ENCODE results near the gene DTX1.
"Not testable (repeated sequence)": the region's sequence is repeated elsewhere in the genome, so short reads cannot be mapped to it uniquely, and the experiment has no call there.

DTX1 gene

DNA sequence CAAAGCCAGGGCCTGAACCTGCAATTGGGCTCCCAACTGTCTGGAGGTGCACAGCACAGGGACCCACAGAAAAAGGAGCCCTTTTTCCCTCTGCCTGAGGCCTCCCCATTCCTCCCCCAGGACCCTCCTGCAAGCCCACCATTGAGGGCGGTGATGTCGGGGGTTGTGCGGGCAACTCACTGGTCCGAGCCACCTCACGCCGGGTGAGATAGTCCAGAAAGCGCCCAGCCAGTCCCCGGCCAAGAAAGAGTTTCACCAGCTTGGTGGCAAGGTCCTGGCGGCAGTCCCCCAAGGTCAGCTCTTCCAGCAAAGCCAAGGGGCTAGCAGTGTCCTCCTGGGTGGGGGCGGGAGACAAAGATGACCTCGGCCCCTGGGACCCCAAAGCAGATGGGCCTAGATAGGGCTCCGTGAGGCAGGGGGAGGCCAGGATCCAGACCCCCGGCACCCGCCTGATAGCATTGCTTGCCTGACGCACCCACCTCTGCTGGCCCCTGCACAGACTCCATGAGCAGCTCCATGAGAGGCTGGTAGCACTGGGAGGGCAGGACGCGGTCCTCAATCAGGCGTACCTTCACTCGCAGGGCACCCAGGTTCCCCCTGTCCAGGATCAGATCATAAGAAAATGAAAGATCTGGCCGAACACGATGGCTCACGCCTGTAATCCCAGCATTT is 59.1 kb downstream of the DTX1 start:
- DNase-seq (ENCODE audit: low spot score) = no peak

- no peak for DNase-seq (ENCODE audit: low spot score)
Measured at GRCh38 chr12:113116875-113117274, 60.3 kb downstream of the DTX1 start.

DNA sequence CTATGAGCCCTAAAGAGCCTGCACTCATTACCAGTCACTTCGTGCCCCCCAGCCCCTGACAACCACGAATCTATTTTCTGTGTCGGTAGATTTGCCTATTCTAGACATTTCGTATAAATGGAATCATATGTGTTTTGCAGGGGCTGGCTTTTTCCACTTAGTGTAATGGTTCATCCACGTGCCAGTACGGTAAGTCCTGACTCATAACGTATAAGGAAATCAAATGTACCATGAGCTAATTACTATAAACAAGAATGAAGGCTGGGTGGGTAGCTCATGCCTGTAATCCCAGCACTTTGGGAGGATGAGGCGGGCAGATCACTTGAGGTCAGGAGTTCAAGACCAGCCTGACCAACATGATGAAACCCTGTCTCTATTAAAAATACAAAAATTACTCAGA is 61.2 kb downstream of the DTX1 start:
- DNase-seq (ENCODE audit: low spot score) = not testable (repeated sequence)

DNA sequence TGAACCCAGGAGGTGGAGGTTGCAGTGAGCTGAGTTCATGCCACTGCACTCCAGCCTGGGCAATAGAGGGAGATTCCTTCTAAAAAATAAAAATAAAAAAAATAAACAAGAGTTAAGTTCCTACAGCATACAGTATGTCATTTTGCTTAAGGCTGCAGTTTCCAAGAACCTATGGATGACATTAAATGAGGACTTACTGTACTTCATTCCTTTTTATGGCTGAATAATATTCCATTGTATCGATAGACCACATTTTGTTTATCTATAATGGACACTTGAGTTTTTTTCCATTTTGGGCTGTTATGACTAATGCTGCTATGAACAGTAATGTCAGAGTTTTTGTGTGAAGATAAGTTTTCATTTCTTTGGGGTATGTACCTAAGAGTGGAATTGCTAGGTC is 61.6 kb downstream of the DTX1 start:
- no peak for DNase-seq (ENCODE audit: low spot score)

DNA sequence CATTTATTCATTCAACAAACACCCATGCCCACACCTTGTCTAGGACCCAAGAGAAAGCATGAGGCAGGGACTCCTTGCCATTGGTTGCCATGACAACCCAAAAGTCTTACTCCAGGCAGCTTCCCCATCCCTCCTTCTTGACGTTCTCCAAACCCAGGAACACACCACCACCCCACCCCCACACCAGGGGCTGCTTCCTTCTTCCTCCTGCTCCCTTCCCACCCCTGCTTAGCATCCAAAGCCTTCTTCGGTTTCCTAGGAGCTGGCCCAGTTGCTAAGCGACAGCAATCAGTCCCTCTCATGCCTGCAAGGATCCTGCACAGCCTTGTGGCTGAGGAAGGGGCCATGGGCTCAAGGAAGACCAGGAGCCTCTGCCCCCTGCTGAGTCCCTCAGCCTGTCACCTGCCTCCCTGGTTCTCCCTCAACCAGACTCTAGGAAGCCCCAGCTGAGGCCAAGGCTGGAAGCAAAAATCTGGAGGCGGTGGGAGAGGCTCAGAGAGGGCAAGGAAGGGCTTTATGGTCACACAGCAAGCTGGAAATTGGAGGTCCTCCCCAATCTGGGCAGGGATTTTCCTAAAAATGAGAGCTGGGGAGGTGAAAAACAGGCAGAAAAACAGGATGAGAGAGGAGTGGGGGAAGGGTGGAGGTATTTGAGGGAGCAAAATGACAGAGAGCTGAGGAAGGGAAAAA is 63.6 kb downstream of the DTX1 start:
- no peak for DNase-seq (ENCODE audit: low spot score)

DNA sequence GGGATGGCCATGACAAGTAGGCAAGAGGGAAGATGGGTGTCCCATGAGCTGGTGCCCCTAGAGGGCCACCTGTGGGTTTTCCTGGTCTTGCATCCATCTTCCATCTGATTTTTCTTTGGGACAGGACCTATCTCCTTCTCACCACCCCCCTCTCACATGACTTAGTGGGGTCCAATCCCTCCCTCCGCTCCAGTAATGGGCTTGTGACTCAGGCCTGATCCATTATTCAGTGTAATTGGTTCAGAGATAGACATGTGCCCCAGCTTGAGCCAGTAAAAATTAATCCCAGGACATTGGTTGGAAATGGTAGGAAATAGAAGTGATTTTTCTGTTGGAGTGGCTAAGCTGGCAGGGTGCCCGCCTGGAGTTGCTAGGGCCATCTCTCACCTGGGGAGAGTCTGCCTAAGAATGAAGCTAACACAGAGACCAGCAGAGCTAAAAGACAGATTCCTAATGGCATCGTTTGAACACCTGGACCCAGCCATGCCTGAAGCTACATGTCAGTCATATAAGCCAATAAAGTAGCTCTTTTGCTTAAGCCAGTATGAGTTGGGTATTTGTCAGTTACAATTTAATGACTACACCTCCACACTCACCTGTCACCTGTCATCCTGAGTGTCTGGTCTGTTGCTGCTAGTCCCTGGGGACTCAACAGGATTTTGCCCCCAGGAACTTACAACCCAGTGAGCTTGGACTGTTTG is 64.3 kb downstream of the DTX1 start:
- no peak for DNase-seq (ENCODE audit: low spot score)

- DNase-seq (ENCODE audit: low spot score) = no peak
Measured at GRCh38 chr12:113127791-113128199, 71.3 kb downstream of the DTX1 start.

GRCh38 chr12:113128802-113129663 is 72.5 kb downstream of the DTX1 start:
- no peak for DNase-seq (ENCODE audit: low spot score)

DNA sequence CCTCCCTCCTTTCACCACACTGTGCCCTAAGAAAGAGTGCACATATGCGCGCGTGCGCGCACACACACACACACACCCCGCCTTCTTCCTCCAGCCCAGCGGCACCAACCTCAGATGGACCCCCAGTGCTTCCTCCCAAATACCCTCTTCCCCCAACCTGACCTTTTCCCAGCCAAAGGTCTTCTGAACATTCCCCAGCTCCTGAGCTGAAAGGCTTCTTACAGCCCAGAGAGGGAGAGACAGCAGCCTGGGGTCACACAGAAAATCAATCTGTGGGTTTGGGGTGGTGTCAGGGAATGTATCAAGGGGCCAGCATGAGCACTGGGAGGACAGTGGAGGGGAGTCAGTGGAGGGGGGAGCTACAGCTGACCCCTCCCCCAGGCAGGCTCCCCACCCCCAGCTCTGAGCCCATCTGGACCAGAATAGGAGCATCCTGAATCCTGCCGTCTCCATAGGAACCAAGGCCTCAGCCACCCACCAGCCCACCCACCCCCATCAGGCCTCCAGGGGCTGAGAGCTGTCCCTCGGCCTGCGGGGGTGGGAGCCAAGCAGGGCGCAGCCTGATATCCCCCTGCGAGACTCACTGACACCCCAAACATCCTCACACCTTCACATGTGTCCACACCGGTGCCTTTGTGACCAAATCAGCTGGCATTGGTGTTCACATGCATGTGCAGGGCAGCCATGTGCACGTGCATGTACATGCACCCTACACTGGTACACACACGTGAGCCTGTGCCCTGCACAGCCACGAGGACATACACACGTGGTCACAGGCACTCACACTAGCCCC is 73.3 kb downstream of the DTX1 start:
- no peak for DNase-seq (ENCODE audit: low spot score)

GRCh38 chr12:113130457-113131135 is 74.1 kb downstream of the DTX1 start:
- DNase-seq (ENCODE audit: low spot score) = no peak

DNA sequence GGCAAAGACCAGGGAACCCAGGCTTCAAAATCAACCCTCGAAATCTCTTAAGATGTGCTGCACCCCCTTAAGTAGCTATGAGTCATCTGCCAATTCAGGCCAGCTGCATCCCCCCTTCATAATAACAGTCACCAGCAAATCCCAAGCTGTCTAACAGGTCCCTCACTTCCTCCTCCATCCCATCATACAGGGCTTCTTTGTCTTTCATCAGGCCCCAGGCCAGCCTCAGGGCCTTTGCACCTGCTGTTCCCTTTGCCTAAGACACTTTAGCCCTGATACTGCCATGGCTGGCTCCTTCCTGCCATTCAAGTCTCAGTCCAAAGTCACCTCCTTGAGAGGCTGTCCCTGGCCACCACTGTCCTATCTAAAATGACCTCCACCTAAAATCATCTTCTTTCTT is 75.0 kb downstream of the DTX1 start:
- DNase-seq (ENCODE audit: low spot score) = no peak

GRCh38 chr12:113133036-113133435 is 76.5 kb downstream of the DTX1 start:
- no peak for DNase-seq (ENCODE audit: low spot score)

DNA sequence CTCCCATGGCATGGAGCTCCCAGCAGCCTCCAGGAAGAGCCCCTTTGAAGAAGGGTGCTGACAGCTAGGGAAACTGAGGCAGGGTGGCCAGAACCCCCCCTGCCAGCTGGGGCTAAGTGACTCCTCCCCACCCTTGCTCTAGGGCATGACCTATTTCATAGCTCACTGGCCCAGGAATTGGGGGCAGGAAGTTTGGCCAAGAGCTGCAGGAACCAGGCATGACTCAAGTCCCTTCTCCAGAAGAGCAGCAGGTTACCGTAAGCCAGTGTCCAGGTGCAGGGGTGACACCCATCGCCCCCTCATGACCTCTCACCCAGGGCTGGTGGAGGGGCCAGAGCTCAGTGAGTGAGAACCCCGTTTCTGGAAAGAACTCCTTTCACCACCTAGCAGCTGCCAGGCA is 77.1 kb downstream of the DTX1 start:
- DNase-seq (ENCODE audit: low spot score) = no peak

- DNase-seq (ENCODE audit: low spot score) = no peak
Measured at GRCh38 chr12:113134071-113134470, 77.5 kb downstream of the DTX1 start.

- DNase-seq (ENCODE audit: low spot score) = no peak
Measured at GRCh38 chr12:113134521-113134951, 78.0 kb downstream of the DTX1 start.

GRCh38 chr12:113135178-113136127 is 78.9 kb downstream of the DTX1 start, which contains the start of gene RASAL1:
RASAL1 (minus strand) TSS chr12:113135761; CDS start chr12:113135462, 299 bp downstream.
- peak; percentile 61 for DNase-seq (ENCODE audit: low spot score)

DNA sequence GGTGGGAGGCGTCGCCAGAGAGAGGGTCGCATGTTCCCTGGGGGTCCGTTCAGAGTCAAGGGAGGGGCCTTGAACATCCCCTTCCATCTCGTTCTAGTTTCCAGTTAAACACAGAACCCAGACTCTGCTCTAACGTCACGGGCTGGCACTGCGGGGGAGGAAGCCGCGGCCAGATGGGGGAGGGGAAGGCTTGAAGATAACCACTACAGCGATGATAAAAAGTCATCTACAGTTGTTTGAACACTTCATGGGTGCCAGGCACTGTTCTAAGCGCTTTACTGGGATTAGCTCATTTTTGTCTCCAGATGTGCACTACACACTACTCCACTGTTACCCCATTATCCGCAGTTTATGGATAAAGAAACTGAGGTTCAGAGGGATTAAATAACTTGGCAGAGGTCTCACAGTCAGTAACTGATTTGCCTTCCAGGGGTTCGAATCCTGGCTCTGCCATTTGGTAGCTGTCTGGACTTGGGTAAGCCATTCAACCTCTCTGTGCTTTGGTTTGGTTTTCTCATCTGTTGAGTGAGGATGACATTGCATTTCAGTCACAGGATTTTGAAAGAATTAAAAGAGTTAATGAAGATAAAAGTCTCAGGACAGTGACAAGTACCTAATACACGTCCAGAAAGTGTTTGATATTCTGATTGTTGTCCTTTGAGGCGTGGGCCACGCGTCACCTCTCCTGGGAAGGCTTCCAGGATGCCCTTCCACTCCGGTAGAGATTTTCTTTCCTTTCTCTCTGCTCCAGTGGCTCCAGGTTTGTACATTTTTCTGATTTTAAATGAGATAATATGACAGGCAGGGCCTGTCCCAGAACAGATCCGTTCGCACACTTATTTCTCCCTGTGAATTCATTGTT is 79.8 kb downstream of the DTX1 start:
- peak; percentile 17 for DNase-seq (ENCODE audit: low spot score)

- DNase-seq (ENCODE audit: low spot score) = no peak
Measured at GRCh38 chr12:113136990-113137511, 80.5 kb downstream of the DTX1 start.
